PFSK-1 (cell line): ENCODE data around the gene SMAD3.

Source experiments
- FOXP2 ChIP-seq: optimal IDR thresholded peaks from 2 replicates; pipeline ENCODE3; 2011; ENCODE audit warnings: borderline replicate concordance, control low read depth, inconsistent platforms; ENCODE audit not compliant: insufficient read depth; ENCODE audit errors: extremely low read length, extremely low read depth
- POLR2AphosphoS5 ChIP-seq: IDR thresholded peaks from 2 replicates; pipeline ENCODE4 v1.6.1; 2012; ENCODE audit warnings: low read depth, mild to moderate bottlenecking, control low read depth, low read length, moderate library complexity
- REST ChIP-seq, 2 experiments: IDR thresholded peaks; 2 replicates each; pipeline versions ENCODE4 v1.6.1 to v1.8.0; 2011 to 2012; ENCODE audit warnings: low read depth in 2 of 2, low read length in 2 of 2, control low read depth in 1 of 2, inconsistent platforms in 1 of 2, mild to moderate bottlenecking in 1 of 2, moderate library complexity in 1 of 2; ENCODE audit not compliant: insufficient read depth in 1 of 2
- SIN3A ChIP-seq: IDR thresholded peaks from 2 replicates; pipeline ENCODE4 v1.6.1; 2012; ENCODE audit warnings: mild to moderate bottlenecking, low read length, moderate library complexity, borderline replicate concordance; ENCODE audit not compliant: insufficient read depth
- TAF1 ChIP-seq: IDR thresholded peaks from 2 replicates; pipeline ENCODE4 v1.6.1; 2012; ENCODE audit warnings: low read length, control low read depth, borderline replicate concordance; ENCODE audit not compliant: insufficient read depth

The SMAD3 gene

GRCh38 chr15:67184208-67184925, 119.0 kb downstream of the SMAD3 start:
- TF ChIP-seq SIN3A (no peak), FOXP2 (no peak), POLR2AphosphoS5 (no peak), REST (IDR thresholded peaks at IDR 0.05; ENCODE audit: insufficient read depth in 1 of 2, low read depth in 2 of 2, low read length in 2 of 2) (no peak), TAF1 (no peak)

- TF ChIP-seq TAF1 (no peak), REST (IDR thresholded peaks at IDR 0.05; ENCODE audit: insufficient read depth in 1 of 2, low read depth in 2 of 2, low read length in 2 of 2) (no peak), SIN3A (no peak), FOXP2 (no peak), POLR2AphosphoS5 (no peak)
These were observed 119.6 kb downstream of the SMAD3 start for GRCh38 chr15:67185051-67185450.

GRCh38 chr15:67185621-67186225, 120.3 kb downstream of the SMAD3 start:
- TF ChIP-seq POLR2AphosphoS5 (no peak), SIN3A (no peak)

GRCh38 chr15:67186226-67186649, 120.8 kb downstream of the SMAD3 start:
- TF ChIP-seq TAF1 (no peak), SIN3A (no peak), POLR2AphosphoS5 (no peak), REST (IDR thresholded peaks at IDR 0.05; ENCODE audit: insufficient read depth in 1 of 2, low read depth in 2 of 2, low read length in 2 of 2) (no peak), FOXP2 (no peak)

GRCh38 chr15:67186688-67187087, 121.3 kb downstream of the SMAD3 start:
- TF ChIP-seq TAF1 = no peak
- TF ChIP-seq POLR2AphosphoS5 = no peak
- no peak for TF ChIP-seq SIN3A
- TF ChIP-seq FOXP2 = no peak
- TF ChIP-seq REST (IDR thresholded peaks at IDR 0.05; ENCODE audit: insufficient read depth in 1 of 2, low read depth in 2 of 2, low read length in 2 of 2) = no peak
